ENCODE data around the gene ZFP1. TPM values are rescaled to one million over a fixed set of nuclear protein-coding genes. Genes with fewer than 3 reads are reported as not detected.

Gene ZFP1
- 16.5 TPM in 2 replicates for total RNA-seq

DNA sequence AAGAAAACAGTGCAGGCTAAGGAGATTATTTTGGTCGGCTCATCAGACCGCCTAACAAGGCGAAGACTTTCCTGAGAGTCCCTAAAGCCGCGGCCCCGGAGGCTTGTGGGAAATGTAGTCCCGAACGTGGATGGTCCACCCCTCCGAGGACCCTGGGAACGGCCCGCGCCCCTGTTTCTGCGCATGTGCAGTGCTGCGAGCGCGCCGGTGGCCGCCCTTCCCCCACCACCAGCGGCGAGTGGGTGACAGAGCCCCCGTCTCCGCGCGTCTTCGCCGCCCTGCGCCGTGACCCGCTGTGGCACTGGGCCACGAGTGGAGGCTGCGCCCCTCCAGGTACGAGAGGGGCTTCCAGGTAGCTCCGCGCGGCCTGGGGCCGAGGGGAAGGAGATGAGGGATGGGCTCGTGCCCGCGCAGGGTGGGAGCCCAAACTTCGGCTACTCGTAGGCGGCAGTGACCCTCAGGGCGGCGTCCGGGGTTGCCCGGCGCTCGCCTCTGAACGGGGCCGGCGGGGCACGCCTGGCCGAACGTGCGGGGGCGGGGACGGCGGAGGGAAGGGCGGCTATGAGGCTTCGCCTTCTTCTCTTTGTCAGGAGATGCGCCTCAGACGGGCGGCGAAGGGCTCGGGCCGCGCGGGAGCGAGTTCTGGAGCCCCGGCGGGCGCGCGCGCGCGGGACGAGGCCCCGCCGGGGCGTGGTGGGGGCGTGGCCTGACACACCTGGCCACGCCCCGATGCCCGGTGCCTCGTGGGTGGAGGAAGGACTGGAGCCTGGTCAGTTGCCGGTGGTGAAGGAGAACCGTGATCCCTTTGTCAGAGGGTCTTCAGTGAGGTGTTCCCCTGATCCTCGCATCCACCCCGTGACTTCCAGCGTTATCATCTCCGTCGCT lies at the start of gene ZFP1:
TSS of gene ZFP1 (plus strand) at position 214 of the 885 bp plus-strand sequence. CDS start 4,428 bp downstream, outside the sequence.

DNA sequence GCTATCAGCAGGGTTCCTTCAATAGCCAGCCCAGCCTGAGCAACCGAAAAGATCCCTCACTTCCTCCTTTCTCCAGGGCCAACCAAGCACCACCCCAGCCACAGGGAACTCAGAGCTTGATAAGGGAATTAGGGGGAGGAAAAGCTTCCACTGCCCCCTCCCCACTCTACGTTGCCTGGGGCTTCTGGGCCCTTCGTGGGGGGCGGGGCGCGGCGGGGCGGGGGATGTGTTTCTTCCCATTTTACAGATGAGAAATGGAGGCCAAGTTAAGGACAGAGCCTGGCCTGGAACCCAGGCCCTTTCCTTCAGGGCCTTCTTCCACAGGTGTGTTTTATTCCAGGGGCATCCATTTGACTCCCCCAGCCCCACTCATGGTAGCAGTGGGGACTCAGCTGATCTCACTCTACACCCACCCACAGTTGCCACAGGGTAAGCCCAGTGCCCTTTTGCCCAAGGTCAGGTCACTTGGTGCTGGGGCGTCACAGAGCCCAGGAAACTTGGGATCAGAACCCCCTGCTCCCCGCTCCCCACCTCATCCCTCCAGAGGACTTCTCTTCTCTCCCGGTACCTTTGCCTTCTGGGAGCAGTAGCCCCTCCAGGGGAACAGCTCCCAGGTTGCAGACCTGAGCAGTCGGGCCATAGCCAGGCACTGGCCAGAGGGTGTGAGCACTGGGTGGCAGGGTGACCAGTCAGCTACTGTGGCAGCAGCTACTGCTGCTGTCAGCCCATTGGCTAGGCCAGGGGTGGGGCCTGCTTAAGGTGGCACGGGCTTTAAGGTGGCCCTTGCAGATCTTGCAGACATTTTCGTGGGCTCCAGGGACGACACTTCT lies 32.0 kb upstream of the ZFP1 start, which contains the start of gene LDHD:
TSS of gene LDHD (minus strand) at position 700 of the 830 bp plus-strand sequence. CDS start at position 640, 60 bp downstream.

DNA sequence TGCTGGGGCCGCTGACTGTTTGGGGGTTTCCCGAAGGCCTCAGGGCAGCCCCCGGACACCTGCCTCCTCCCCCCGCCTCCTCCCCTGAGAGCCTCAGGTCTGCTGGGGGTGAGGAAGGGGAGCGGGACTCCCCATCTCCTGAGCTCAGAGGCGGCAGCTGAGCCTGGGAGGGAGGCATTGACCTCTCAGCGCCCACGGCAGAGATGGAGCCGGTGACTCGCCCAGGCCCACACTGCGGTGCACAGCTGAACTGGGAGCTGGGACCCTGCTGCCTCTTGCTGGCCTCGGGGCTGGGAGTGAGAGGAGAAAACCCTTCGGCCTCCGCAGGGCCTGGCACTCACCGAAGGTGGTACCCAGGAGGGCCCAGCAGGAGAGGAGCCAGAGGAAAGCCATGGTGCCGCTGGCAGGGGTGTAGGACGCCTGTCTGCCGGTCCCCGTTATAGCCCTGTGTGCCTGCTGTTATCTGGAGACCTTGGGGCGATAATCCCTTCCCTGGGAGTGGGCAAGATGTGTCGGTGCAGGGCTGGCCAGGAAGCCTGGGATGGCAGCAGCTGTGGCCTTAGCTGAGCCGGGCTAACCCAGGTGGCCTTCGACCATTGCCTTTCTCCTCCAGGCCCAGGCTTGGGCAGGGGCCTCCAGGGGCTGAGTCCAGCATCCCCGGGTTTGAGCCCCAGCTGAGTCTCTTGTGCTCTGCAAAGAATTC lies 58.6 kb downstream of the ZFP1 start, which contains the start of gene CTRB2:
TSS of gene CTRB2 (minus strand) at position 413 of the 703 bp plus-strand sequence. CDS start at position 393, 20 bp downstream.

DNA sequence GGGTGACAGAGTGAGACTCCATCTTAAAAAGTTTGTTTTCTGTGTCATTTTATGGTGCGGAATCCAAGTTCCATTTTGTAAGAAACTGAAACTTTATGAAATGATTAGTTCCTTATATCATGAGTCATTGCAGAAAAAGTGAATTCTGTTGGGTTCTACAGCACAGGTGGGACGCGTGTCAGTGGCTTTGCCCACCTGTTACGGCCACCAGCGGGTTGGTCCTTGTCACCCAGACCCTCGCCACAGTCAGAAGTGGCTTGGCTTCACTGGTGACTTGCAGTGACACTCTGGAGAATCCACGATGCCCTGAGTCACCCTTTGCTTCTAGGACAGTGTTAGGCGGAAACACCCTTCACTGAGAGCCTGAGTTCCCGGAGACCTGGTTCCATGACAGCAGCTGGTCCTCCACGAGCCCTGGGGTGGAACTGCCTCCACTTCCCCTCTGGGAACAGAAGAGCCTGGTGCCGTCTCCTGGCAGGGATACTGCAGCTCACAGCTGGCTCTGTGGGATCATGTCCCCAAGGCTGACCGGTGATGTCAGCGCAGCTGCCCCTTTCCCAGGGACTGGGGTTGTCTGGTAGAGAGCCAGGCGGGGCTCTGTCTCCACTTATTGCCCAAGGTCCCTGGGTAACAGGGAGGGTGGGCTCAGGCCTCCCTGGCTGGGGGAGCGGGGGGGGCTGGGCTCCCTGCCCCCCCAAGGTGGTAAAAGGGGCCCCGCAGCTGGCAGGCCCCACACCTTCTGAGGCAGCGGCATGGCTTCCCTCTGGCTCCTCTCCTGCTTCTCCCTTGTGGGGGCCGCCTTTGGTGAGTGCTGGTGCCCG lies 70.1 kb downstream of the ZFP1 start, which contains the start of gene CTRB1:
TSS of gene CTRB1 (plus strand) at position 733 of the 821 bp plus-strand sequence. CDS start at position 753, 20 bp downstream.

Other genes with a start within 250 kb of the ZFP1 start
- 26.6 and 30.2 TPM in 2 replicates for gene WDR59, start 163.4 kb upstream of the ZFP1 start, total RNA-seq
- 22.7 and 31.4 TPM in 2 replicates for gene ZNRF1, start 149.5 kb upstream of the ZFP1 start, total RNA-seq
- 0.72 and 0.80 TPM in 2 replicates for gene LDHD, start 31.7 kb upstream of the ZFP1 start, total RNA-seq
- not detected in 2 replicates for gene CTRB2, start 58.6 kb downstream of the ZFP1 start, total RNA-seq
- not detected in 2 replicates for gene CTRB1, start 70.5 kb downstream of the ZFP1 start, total RNA-seq
- gene BCAR1, start 103.1 kb downstream of the ZFP1 start, total RNA-seq: 190 and 266 TPM in 2 replicates

Measured in thoracic aorta endothelial cell (primary cell).